Measurements from ENCODE around the gene MSH3.

GRCh38 chr5:80696450-80696849 lies 42.0 kb downstream of the MSH3 start:
- TF ChIP-seq CTCF (IDR thresholded peaks at IDR 0.05; ENCODE audit: low read depth, low read length) (no peak), EZH2phosphoT487 (IDR thresholded peaks at IDR 0.05; ENCODE audit: low read depth) (no peak)

All from OCI-LY3 (cell line).